IPS-11a (cell line): ENCODE measurements around the gene ST3GAL4.
"Not testable (repeated sequence)": the region's sequence is repeated elsewhere in the genome, so short reads cannot be mapped to it uniquely, and the experiment has no call there.

ENCODE experiments used
- H3K4me3 ChIP-seq: one replicate; pipeline ENCODE4 v1.5.1; 2013; ENCODE audit warnings: low read depth, low read length, control low read depth

Gene ST3GAL4

DNA sequence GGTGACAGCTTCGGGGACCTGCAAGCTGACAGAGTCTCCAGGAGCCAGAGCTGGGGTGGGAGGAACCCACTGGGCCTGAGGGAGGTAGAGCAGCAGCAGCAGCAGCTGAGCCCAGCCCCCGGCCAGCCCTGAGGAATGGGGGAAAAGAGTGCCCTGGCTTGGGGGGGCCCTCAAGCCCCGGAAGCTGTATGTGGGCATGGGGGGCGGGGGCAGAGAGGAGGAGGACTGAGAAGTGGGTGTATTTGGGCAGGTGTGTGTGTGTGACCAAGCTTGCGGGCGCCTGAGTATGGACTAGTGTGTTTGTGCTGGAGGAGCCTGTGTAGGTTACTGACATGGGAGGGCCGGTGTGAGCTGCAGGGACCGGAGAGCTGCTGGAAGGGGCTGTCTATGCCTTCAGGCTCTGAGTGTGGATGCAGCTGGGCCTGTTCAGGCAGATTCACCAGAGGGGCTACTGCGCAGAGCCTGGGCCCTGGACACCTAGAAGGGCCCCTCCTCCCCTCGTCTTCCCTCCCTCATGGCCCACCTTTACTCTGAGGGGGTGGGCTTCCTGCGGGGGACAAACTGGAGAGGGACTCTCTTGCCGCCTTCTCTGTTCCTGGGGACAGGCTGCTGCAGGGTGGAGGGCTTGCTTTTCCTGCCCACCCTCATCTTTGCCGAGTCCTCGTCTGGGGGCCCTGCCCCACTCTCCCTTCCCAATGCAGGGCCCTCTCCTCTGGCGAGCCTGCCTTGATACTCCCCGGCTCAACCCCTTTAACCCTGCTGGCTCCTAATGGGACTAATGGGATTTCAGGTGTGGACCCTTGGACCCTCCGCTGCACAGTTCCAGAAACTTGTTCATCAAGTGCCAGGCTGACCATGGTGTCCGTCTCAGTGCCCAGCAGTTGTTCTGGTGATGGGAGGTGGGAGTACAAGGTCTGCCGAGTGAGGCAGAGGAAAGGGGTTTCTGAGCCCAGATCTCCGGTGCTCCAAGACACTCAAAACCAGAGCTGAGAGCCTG, 28.2 kb downstream of the ST3GAL4 start:
- no peak overlapping the region for H3K4me3 ChIP-seq

DNA sequence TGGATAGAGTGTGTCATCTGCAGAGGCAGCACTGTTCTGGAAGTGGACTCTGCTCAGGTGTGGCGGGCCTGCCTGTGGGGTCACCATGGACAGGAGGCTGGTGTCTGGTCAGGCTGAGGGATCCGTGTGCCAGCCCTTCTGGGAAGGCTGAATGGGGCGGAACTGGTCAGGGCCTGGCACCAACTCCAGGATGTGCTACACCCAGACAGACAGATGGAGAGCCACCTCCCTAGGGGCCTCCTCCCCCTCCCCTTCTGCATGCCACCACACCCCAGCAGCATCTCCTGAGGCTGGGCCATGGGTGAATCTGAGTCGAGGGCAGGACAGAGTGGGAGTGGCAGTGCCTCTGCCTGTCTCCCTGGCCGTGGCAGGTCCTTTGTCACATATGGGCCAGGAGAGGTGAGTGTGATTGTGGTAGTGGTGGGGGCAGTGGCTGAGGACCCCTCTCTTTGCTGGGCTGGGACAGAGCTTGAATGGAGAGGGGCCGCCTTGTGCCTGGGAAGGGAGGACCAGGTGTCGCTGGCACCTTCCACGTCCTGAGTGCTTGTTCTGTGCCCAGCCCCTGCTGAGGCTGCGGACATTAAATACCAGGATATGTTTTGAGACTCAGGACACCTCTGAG, 29.1 kb downstream of the ST3GAL4 start:
- H3K4me3 ChIP-seq = no peak overlapping the region

DNA sequence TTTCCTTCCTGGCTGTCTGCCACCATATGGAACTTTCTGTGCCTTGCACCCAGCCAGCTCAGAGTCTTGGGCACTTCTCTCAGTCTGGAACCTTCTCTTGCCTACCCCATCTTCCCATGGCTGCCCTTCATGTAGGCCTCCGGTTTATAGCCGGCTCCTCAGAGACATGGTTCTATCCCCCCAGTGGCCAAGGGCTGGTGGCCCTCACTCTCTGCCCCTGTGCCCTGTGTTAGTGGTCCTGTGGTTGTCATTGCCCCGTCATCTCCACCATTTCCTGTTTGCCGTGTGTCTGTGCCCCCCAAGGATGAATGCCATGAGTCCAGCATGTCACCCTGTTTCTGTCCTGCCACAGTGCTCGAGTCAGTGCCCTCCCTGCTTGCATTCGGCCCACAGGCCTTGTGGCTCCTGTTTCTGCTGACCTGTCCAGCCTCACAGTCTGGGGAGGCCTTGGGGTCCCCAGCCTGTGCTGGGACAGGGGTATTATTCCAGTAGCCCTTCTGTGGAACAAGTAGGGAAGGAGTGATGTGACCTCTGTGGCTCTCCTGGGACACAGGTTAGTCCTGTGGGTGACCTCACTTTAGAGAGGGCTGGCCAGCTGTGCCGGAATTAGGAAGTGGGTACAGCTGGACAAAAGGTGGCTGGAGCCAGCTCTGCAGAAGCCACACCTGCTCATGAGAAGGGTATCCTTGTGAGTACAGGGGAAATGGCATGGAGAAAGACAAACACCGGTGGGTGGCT, 30.7 kb downstream of the ST3GAL4 start:
- no peak overlapping the region for H3K4me3 ChIP-seq

DNA sequence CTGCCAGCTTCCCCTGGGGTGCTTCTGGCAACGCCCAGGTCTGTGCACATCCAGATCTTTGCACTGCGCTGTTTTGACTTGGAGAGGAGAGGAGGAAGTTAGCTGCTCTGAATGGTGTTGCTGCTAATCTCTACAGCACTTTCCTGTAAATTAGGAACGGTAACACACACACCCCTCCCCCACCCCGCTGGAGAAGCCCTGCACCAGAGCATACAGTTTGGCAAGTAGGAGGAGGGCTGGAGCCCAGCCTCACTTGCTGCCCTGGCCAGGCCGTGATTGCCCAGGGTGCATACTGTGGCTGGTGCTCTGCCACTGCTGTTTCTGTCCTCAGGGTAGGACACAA, 31.2 kb downstream of the ST3GAL4 start:
- not testable (repeated sequence) for H3K4me3 ChIP-seq

DNA sequence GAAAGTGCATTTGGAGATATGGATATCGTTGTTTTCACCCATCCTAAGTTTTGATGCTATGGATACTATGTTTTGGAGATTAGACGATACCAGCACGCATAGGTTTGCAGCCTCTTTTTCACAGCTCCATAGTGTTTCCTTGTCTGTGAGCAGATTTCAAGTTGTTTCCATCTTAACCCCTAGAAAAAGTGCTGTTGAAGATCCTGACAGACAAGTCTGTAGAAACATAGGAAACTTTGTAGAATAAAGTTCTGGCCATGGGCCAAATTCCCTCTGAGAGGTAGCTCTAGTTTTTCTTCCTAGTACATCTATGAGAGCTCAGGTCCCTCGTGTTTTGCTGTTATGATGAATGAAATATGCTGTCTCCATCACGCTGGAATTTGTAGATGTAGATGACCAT, 32.4 kb downstream of the ST3GAL4 start:
- no peak overlapping the region for H3K4me3 ChIP-seq

- H3K4me3 ChIP-seq = no peak overlapping the region
Measured at GRCh38 chr11:126390272-126390867, 34.9 kb downstream of the ST3GAL4 start.

GRCh38 chr11:126391286-126391954, 35.9 kb downstream of the ST3GAL4 start:
- no peak overlapping the region for H3K4me3 ChIP-seq

- H3K4me3 ChIP-seq = no peak overlapping the region
Measured at GRCh38 chr11:126391970-126392632, 36.6 kb downstream of the ST3GAL4 start.

DNA sequence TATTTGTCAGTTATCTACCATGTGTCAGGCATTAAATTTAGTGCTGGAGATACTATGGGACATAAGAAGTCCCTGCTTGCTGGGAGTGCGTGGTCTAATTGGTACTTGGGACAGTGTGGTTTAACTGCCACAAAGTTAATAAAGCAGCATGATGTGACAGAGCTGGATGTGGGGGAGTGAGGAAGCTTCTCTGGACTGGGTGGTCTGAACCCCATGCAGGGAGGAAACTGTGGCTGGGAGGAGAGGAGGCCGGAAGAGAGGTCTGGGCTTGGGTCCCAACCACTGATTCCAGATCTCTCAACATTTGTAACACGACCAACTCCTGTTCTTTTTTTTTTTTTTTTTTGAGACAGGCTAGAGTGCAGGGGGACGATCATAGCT, 37.1 kb downstream of the ST3GAL4 start:
- no peak overlapping the region for H3K4me3 ChIP-seq

- H3K4me3 ChIP-seq = no peak overlapping the region
Measured at GRCh38 chr11:126393143-126393542, 37.7 kb downstream of the ST3GAL4 start.

- H3K4me3 ChIP-seq = no peak overlapping the region
Measured at GRCh38 chr11:126394036-126394435, 38.5 kb downstream of the ST3GAL4 start.

- H3K4me3 ChIP-seq = not testable (repeated sequence)
Measured at GRCh38 chr11:126394634-126395072, 39.2 kb downstream of the ST3GAL4 start.

- H3K4me3 ChIP-seq = not testable (repeated sequence)
Measured at GRCh38 chr11:126395784-126396183, 40.3 kb downstream of the ST3GAL4 start.

DNA sequence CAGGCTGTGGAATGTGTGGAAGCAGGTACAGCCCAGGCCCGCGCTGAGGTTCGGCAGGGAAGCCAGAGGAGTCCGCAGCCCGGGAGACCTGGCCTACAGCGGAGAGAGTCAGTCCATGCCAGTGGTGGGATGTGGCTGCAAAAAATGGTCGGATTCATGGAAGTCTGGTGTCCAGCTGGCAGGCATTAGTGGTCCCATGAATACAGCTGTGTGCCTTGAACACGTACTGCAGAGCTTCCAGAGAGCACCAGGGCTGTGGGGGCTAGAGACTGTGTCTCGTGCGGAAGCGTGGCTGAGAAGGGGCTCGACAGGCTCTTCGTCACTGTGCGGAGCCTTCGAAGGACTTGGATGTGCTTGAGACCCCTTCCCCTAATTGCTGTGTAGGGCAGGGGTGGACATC, 40.8 kb downstream of the ST3GAL4 start:
- not testable (repeated sequence) for H3K4me3 ChIP-seq

GRCh38 chr11:126396965-126397364, 41.5 kb downstream of the ST3GAL4 start:
- no peak overlapping the region for H3K4me3 ChIP-seq

- H3K4me3 ChIP-seq = no peak overlapping the region
Measured at GRCh38 chr11:126398296-126398695, 42.8 kb downstream of the ST3GAL4 start.

- no peak overlapping the region for H3K4me3 ChIP-seq
Measured at GRCh38 chr11:126398721-126399120, 43.2 kb downstream of the ST3GAL4 start.

GRCh38 chr11:126400019-126400418, 44.5 kb downstream of the ST3GAL4 start:
- no peak overlapping the region for H3K4me3 ChIP-seq

DNA sequence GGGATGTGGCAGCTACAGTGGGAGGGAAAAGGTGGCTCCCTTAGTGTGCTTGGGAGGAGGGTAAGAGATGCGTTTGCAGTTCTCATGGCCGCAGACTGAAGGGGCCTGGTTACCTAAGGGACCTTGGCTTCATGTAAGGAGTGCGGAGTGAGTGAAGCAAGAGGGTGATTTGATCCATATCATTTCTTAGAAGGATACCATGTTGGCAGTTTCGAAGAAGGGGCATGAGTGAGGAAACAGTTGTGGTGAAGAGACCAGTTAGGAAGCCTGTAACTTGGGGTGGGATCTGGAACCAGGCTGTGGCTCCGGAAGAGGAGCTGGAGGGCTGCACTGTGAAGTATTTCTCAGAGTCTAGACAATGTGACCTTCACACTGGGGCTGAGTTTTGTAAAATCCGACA, 45.0 kb downstream of the ST3GAL4 start:
- no peak overlapping the region for H3K4me3 ChIP-seq

DNA sequence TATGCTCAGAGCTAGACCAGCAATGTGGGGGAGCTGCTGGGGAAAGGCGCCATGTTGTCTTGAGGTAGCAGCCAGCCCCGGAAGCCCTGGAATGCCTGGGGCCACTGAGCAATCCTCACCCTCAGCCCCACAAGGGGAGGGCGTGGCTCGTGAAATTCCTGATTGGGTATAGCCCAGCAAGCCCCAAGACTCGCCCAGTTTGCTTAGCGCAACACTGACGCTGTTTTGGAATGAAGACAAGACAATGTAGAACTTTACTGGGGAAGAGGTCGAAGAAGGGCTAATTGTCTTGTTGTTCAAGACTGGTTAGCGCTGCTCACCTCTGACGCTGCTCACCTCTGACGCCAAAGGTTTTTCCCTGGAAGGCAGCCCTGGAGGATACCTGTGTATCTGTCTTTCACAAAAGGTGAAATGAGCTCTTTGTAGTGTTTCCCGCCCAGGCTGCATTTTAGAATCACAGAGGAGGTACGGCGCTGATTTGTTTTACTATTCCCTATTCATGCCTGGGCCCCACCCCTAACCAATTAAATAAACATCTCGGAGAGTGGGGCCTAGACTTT, 47.6 kb downstream of the ST3GAL4 start:
- no peak overlapping the region for H3K4me3 ChIP-seq
